Stimulated activated CD4-positive, alpha-beta T cell treated with anti-CD3 and anti-CD28 coated beads, Interleukin-1b, Interleukin-23, amount 100 ng/mL, for 1 hour (primary cell): ENCODE data around the gene NCKAP5.
"Not testable (repeated sequence)": the region's sequence is repeated elsewhere in the genome, so short reads cannot be mapped to it uniquely, and the experiment has no call there.

Experiments used
- DNase-seq, 2 donors: peaks; one replicate each; pipeline ENCODE4 v3.0.0-alpha.2; 2020; ENCODE audit warnings: low read depth in 2 of 2

Gene NCKAP5

DNA sequence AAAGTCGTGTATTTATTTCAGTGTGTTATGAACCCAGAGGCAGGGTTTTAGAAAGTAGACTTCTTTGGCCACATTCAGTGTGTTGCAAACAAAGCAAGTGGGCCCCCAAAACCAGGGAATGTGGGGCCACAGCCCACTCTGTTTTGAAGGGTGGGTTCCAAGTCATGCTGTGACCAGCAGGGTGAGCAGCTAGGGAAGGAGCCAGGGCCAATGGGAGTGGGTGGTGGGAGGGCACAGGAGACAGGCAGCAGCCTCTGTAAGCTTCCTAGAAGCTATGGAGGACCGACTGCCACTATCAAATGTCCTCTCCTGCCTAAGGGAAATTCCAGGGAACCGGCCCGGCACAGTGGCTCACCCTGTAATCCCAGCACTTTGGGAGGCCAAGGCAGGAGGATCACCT is 847.9 kb downstream of the NCKAP5 start:
- no peak for DNase-seq

DNA sequence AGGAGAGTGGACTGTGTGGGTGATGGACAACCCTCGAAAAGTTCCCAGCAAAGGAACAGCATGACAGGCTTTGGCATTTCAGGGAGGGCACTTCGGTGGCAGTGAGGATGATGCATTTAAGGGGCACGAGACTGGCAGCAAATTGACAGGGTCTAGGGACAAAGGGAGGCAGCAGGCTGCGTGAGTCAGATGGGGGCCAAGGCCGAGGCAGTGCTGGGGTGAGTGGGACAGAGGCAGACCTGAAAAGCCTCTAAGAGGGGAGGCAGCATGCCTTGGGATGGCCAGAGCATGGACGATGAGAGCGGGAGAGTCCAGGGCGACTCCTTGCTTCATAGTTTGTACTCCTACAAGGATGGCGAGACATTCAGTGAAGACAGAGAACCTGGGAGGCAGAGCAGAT is 848.8 kb downstream of the NCKAP5 start:
- no peak for DNase-seq

DNA sequence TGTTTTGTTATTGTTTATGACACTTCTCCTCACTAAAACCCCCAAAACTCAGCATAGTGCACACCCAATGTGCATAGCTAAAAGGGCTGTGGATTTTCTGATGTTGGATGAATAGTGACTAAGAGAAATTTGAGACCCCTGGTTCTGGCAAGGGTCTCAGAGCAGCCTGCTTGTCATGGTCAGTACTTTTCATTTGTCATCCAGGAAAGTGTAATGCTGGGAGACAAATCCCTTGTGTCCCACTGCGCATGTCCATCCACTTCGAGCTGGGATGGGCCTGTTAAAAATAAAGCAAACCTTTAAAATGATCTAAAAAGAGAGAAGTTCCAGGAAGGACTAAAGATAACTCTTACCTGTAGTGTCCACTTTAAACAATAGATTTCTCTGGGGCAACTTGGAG is 851.3 kb downstream of the NCKAP5 start:
- DNase-seq = no peak

DNA sequence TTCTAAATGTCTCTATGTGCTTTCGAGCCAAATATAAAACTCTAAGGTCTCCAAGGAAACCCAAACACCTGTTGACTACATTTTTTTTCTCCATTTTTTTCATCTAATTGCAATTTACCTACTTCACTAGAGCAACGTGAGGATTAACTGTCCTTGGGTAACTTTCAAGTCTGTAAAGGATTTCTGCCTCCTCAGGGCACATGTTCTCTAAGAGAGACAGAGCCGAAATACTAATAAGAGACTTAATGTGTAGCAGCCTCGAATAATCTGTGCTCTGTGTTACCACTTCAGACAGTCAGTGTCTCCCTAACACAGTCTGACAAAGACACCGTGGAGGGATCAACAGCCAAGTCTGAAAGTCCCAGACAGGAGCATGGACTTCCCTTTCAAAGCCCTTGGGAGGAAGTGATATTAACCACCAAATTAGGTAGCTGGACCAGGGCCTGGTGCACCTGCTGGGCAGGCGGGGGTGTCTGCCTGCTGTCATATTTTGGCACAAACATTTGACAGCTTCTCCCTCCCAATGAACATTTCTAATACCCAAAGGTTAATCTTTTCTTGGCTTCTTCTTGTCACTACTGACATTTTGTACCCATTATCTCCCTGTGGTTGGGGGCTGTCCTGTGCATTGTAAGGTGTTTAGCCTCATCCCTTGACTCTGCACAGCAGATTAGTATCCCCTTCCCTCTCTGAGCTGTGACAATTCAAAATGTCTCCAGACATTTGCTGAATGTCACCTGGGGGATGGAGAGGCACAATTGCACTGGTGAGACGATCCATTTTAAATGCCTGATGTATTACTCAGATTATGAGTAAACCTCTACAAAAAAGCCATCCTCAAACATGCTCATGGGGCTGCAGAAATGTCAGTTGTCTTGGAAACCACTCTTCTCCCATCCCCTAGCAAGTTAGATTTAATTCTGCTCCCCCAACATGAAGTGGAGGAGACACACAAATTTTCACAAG is 852.6 kb downstream of the NCKAP5 start:
- DNase-seq = no peak

DNA sequence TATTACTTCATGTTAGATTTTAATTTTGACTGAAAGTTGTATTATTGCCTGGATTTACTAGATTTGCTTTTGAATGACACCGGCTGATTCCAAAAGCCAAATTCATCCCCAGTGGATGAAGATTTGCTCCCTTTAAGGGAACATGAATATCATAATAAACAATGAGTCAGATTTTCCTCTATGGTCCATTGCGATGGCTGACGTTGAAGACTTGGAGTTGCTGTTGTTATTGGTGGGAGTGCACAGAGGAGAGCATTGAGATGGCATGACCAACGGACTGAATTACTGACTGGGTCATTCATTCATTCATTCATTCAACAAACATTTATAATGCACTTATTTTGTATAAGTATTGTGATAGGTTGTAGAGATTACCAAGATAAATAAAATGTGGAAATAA is 864.9 kb downstream of the NCKAP5 start:
- DNase-seq = no peak

DNA sequence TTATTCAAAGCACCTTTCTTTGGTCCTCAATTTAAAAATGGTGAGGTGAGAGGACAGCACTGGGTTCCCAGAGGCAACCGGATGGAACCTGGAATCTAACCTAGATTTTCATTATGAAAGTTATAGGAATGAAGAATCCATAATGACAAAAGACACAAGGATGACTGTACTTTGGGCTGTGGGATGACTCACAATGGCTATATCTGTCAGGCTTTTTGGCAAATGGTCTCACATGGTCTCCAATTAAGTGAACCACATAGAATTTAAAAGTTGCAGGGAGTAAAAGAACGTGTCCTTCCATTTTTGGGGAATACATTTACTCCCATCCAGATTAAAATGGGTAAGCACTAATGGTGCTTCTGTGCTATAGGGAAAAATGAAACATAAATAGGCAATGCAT is 866.5 kb downstream of the NCKAP5 start:
- no peak for DNase-seq

DNA sequence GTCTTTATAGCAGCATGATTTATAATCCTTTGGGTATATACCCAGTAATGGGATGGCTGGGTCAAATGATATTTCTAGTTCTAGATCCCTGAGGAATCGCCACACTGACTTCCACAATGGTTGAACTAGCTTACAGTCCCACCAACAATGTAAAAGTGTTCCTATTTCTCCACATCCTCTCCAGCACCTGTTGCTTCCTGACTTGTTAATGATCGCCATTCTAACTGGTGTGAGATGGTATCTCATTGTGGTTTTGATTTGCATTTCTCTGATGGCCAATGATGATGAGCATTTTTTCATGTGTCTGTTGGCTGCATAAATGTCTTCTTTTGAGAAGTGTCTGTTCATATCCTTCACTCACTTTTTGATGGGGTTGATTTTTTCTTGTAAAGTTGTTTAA is 868.5 kb downstream of the NCKAP5 start:
- DNase-seq = not testable (repeated sequence)

DNA sequence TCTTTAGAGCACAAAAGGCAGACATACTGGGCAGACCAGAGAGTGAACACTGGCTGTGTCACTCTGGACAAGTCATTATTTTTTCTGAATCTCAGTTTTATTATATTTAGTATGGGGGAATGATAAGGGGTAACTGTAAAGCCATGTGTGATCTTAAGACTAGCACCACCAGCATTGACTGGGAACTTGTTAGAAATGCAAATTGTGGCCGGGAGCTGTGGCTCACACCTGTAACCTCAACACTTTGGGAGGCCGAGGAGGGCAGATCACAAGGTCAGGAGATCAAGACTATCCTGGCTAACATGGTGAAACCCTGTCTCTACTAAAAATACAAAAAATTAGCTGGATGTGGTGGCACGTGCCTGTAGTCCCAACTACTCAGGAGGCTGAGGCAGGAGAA is 869.9 kb downstream of the NCKAP5 start:
- not testable (repeated sequence) for DNase-seq

DNA sequence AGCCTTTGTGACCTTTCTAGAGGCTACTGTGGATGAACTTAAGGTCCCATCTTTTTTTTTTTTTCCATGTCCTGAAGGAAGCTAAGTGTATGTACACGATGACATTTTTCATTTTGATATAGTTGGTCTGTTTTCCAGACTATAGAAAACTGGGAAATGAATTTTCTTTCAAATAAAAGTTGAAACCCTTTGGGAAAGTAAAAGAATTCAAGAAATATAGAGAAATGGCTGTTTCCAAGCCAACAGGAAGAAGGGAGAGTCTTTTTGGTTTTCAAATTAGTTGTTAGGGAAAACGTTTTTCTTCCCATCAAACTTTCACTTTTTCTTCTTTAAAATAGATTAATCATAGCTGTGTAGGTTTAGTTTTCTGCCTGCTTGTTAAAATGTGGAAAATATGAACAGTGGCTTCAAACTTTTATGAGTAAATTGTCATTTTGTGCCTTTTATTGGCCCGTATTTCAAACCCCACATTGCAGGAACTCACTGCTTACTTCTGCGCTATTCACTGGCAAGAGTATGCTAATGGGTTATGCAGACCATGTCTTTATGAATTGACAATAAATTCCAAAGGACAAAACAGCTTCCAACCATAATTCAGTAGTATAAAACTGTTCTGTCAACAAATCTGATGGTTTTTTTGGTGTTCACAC is 870.6 kb downstream of the NCKAP5 start:
- no peak for DNase-seq

DNA sequence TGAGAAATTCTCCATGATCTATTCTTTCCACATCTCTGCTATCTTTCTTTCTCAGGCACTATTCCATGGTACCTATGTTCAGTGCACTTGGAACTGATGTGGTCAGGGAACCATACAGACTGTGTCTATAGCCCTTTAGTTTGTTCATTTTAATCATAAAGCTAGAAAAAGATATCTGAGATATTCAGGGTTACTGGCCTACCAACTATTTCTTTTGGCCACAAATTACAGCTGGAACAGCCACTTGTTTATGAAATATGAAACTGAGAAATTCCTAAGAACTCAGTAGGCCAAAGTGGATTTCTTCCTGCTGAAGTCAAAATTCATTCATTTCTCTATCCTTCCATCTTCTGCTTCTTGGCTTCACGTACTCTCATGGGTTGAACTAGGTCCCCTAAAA is 875.4 kb downstream of the NCKAP5 start:
- no peak for DNase-seq

DNA sequence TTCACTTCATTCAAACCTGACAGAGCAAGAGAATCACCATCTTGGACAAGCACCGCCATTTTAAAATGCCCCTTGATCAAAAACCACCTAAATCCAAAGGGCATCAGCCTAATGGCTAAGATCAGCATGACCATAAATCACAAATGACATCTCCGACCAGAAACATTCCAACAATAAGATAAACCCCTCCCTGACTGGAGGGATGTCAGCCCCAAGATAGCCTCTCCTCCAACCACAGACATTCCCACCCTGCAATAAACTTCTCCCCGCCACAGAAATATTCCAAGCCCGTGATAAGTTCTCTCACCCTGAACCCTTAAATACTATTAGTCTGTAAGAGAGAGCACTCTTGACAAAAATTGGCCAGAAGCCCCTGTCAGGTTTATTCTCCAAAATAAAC is 876.7 kb downstream of the NCKAP5 start:
- no peak for DNase-seq

DNA sequence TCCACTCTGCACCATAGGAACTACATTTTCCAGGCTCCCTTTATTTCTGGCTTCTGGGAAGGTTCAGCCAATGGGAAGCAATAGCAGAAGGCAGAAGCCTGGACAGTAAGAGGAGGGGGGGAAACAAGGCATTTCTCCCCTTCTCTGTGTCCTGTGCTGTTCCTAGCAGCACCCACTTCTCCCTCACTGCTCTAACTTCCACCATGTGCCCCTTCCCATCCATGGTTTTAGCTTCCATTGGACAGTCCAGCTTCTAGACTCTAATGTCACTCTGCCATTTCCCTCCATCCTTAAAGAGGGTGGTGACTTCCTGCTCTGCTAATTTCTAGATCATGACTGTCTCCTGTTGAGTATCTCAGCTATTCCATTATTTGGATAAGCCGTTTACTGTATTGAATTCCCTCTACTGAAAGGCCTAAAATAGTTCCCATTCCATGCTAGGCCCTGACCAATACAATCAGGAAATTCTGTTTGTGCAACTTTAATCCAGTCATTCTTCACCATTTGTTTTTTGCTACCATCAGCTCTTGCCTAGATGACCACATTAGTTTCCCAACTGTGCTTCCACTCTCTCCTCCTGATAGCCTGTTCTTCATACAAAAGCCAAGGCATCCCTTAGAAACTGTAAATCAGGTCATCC is 877.5 kb downstream of the NCKAP5 start:
- DNase-seq = no peak

DNA sequence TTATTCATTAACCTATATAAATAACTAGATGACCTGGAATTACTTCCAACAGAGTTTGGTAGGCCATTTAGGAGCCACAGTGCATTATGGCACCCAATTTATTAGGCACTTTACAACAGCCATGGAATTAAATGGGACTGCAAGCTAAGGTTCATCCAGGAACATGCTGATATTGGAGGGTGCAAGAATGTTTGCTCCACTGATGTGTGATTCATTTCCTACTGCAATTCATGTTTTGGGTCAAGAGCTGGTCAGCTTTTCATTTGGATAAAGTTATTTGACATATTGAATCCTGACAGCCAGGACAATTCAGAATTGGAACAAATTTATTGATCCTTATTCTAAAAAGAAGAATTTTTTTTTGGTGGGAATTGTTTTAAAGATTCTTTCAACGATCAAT is 886.5 kb downstream of the NCKAP5 start:
- no peak for DNase-seq

DNA sequence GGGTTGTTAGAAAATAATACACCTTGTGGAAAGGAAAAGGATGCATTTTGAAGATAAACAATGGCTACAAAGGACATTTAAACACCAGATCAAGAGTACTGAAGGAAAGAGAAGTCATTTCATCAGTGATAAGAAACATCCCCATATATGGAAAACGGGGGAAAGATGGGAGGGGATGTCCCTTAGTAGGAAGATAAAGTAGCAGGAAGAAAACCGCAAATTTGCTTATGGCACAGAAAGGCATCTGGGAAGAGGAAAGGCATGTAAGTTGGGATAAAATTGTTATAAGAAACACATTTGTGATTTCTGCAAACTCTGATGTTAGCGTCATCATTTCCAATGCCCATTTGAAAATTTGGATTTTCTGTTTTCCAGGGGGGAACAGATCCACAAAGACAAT is 887.7 kb downstream of the NCKAP5 start:
- no peak for DNase-seq

DNA sequence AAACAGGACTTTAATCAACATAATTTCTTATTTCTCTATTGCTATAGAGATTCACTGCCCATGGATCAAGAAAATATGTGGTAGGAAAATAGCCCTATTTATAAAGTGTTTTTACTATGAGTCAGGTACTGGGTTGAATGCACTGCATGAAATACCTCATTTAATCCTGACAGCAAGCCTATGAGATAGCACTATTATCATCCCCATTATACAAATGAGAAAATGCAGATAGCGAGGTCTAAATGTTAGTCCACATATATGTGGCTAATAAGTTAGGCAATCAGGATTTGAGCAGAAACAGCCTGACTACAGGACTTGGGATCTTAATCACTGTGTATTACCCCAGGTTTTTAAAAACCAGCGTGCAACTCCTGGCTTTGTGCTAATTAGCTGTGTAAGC is 889.8 kb downstream of the NCKAP5 start:
- no peak for DNase-seq

DNA sequence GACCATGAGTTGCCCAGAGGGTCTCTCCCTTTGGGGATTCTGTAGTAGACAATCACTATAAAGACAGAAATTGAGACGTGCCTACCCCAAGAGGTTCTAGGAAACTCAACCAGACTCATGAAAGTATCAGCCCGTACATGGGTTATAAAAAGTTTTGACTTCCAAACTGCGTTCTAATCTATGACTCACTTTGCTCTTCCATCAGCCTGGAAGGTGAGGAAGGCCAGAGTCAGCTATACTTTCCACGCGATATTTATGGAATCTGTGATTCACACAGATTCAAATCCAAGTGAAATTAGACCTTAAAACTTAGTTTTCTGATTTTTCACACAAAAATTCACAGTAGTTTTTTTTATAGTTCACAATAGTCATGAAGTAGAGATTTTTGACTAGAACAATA is 890.6 kb downstream of the NCKAP5 start:
- no peak for DNase-seq

DNA sequence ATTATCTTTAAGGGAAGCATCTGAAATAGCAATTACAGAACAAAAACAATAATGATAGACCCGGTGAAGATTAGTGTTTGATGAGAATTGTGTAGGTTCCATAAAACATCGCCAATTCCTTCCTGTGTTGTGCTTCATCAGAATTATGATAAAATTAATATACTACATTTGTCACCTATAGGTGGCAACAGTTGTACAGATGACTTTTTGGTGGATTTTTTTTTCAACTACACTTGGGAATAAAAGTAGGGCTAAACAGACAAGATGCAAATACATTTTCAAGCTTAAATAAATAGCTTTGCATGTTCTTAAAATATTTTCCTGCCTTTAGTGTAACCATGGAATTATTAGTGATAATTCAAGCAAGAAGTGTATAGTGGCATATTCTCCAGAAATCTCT is 891.3 kb downstream of the NCKAP5 start:
- no peak for DNase-seq

DNA sequence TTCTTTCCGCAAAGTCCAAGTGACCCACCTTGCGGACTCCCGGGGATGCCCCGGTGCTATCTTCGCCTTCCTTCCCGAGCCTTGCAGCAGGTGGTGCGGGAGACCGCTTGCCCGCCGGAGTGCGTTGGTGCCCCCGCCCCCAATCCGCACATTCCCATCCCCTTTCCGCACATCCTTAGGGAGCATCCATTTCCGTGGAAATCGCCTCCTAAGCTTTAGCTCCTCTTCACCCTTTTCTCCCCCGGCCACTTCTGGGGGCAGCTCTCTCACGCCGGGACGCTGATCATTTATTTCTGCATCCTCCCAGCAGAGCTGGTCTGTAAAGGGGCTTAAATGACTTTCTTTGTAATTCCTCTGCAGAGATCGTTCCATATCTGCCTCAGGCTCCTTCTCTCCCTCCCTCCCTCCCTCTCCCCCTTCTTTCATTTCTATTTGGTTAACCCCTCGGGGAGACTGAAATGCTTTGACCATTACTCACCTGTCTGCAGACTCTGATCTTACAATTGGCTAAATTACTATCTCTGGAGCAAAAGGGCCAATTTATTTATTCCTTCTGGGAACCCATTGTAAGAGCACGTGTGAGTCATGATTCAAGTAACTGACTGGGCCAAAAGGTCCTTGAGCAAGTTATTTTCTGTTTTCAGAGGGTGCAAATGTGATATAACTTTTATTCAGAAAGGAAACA is 897.0 kb downstream of the NCKAP5 start:
- no peak for DNase-seq

DNA sequence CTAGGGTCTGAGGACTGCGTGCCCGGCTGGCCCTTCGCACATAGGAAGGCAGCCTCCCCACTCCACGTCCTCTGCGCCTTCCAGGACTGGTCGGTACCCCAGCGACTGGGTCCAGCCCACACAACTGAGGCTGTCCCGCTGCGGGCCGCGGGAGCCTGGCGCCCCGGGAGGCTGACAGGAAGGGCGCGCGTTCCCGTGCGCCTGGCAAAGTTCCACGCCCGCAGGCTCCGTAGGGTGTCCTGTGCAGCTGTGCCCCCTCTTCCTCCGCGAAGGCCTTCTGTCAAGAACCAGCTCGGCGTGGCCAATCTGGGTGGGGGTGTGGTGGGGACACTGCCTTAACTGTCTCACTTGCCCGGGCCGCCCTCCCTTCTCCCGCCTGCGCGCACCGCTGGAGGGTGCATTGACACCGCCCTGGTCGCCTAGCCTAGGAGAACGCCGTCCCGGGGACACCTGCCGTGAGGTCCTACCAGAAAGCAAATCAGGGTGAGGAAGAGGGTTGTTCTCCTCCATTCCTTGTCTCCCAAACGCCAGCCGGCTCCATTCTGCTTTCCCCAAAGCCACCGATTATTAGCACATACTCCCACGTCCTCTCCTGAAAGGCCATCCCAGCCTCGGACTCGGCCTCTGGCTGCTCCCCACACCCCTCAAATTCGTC is 897.6 kb downstream of the NCKAP5 start:
- no peak for DNase-seq

DNA sequence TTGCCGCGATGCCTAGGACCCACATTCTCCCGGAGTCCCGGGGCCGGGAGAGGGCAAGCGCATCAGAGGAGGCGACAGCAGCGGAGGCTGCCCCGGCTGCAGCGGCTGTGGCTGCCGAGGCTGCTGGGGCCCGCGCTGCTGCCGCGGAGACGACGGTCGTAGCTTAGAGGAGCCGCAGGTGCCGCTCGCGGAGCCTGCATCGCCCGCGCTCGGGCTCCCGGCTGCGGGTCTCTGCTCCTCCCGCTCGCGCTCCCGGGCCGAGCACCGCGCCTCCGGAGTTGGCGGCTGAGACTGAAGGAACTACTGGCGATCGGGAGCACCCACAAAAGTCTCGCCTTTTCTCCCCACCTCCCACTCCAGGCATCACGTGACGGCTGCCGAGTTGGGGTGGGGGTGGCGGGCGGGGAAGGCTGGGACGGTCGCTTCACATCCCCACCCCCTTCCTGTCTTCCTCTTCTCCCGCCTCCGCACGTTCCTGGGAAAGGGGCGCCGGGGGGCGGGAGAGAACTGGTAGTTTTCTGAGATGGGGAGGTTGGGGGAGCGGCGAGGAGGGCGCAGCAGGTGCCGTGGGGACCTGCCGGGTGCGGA is 898.3 kb downstream of the NCKAP5 start, which contains the start of gene LYPD1:
LYPD1 (minus strand) TSS at position 298 of the 588 bp plus-strand sequence; CDS start at position 25, 273 bp downstream.
- DNase-seq = no peak
